ENCODE results near the gene PPP2R2D.

DNA sequence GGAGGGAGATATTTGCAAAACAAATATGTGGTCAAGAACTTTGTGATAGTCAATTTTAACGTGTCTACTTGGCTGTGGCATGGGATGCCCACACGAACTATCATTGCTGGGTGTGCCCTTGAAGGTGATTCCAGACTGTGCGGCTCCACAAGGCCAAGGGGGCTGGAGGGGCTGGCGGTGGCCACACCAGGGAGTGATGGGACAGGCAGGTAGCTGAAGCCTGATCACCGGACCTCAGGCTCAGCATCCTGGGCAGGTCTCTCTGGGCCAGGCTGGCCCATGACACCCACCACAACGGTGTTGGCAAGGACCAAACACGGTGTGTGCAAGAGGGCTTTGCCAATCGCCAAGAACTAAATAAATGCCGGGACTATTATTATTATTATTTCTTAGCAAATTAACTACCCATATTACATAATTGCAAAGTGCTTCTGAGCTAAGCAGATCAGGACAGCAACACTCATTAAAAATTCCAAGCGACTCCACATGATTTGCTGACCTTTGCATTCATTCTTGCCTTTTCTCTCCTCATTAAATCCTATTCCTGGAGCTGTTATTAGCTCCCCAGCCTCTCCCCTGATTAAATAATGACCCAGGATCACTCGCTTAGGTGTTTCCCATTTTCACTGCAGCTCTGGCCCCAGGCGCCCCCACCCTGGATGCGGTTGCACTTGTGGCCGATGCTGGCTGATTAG is 35.4 kb upstream of the PPP2R2D start:
- TF ChIP-seq POLR2A (IDR thresholded peaks at IDR 0.05): no peak
- TF ChIP-seq, protein P1, sequence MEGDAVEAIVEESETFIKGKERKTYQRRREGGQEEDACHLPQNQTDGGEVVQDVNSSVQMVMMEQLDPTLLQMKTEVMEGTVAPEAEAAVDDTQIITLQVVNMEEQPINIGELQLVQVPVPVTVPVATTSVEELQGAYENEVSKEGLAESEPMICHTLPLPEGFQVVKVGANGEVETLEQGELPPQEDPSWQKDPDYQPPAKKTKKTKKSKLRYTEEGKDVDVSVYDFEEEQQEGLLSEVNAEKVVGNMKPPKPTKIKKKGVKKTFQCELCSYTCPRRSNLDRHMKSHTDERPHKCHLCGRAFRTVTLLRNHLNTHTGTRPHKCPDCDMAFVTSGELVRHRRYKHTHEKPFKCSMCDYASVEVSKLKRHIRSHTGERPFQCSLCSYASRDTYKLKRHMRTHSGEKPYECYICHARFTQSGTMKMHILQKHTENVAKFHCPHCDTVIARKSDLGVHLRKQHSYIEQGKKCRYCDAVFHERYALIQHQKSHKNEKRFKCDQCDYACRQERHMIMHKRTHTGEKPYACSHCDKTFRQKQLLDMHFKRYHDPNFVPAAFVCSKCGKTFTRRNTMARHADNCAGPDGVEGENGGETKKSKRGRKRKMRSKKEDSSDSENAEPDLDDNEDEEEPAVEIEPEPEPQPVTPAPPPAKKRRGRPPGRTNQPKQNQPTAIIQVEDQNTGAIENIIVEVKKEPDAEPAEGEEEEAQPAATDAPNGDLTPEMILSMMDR (IDR thresholded peaks at IDR 0.05 in 4 of 5, conservative IDR thresholded peaks at IDR 0.05 in 1 of 5): no peak

Data from gastrocnemius medialis (tissue), 4 donors.